PC-3 (cell line): ENCODE results near the gene PSMA5.

ENCODE experiments used
- CTCF ChIP-seq: fragments of 300-600 bp; sonication (generic); conservative IDR thresholded peaks from 2 replicates; pipeline ENCODE4 v1.5.1; 2017; ENCODE audit warnings: antibody characterized with exemption, low read depth, mild to moderate bottlenecking, low read length
- EZH2 ChIP-seq: fragments of 300-600 bp; sonication (generic); IDR thresholded peaks from one replicate; pipeline ENCODE4 v1.6.1; 2017; ENCODE audit warnings: antibody characterized with exemption, mild to moderate bottlenecking, low read length; ENCODE audit not compliant: unreplicated experiment

- TF ChIP-seq CTCF (no peak), EZH2 (no peak)
Observed at GRCh38 chr1:109361649-109362048, 64.6 kb downstream of the PSMA5 start.
